T-helper 1 cell treated with Interleukin-12 subunit alpha and Interleukin-12 subunit beta and Interleukin-4 antibody, amounts not matched to agents 30 ng/mL and 1 ng/mL, for 36 hours (primary cell): Measurements from ENCODE around the gene GALNT18. TPM values are rescaled to one million over a fixed set of nuclear protein-coding genes. Genes with fewer than 3 reads are reported as not detected.

Experiments used
- intact Hi-C: fragments of 100-400 bp; cut with micrococcal nuclease; formaldehyde crosslinking; loops from one replicate; pipeline ENCODE4 v1.15.1; 2024
- total RNA-seq: library from RNA; stranded (reverse); gene quantifications from 2 replicates; pipeline ENCODE4 v1.2.3, GENCODE V29; 2022

The GALNT18 gene
- total RNA-seq, 1 donor from 2014 or later: 1.5 TPM

GRCh38 chr11:11589437-11589836 is 32.4 kb downstream of the GALNT18 start:
- intact Hi-C loops: no loop called here

- intact Hi-C loops: no loop called here
These were observed 32.9 kb downstream of the GALNT18 start for GRCh38 chr11:11588891-11589290.

GRCh38 chr11:11588243-11588642 is 33.6 kb downstream of the GALNT18 start:
- intact Hi-C loops: no loop called here

- intact Hi-C loops: no loop called here
These were observed 34.7 kb downstream of the GALNT18 start for GRCh38 chr11:11587122-11587521.

GRCh38 chr11:11586465-11586864 is 35.3 kb downstream of the GALNT18 start:
- intact Hi-C loops: no loop called here

- intact Hi-C loops: no loop called here
These were observed 36.9 kb downstream of the GALNT18 start for GRCh38 chr11:11584937-11585336.

- intact Hi-C loops: no loop called here
These were observed 37.3 kb downstream of the GALNT18 start for GRCh38 chr11:11584530-11584810.

GRCh38 chr11:11583801-11584529 is 37.8 kb downstream of the GALNT18 start:
- intact Hi-C loops: no loop called here

- intact Hi-C loops: no loop called here
These were observed 39.6 kb downstream of the GALNT18 start for GRCh38 chr11:11582011-11582701.

GRCh38 chr11:11581481-11581880 is 40.3 kb downstream of the GALNT18 start:
- intact Hi-C loops: no loop called here

- intact Hi-C loops: no loop called here
These were observed 40.9 kb downstream of the GALNT18 start for GRCh38 chr11:11580841-11581411.

GRCh38 chr11:11580012-11580411 is 41.8 kb downstream of the GALNT18 start:
- intact Hi-C loops: no loop called here

GRCh38 chr11:11579012-11579988 is 42.5 kb downstream of the GALNT18 start:
- intact Hi-C loops: no loop called here

- intact Hi-C loops: no loop called here
These were observed 43.6 kb downstream of the GALNT18 start for GRCh38 chr11:11577932-11578911.

GRCh38 chr11:11577251-11577855 is 44.5 kb downstream of the GALNT18 start:
- intact Hi-C loops: no loop called here

GRCh38 chr11:11574373-11575287 is 47.2 kb downstream of the GALNT18 start:
- intact Hi-C loops: no loop called here

GRCh38 chr11:11572386-11572785 is 49.4 kb downstream of the GALNT18 start:
- intact Hi-C loops: no loop called here

GRCh38 chr11:11571893-11572292 is 49.9 kb downstream of the GALNT18 start:
- intact Hi-C loops: no loop called here

GRCh38 chr11:11570823-11571222 is 51.0 kb downstream of the GALNT18 start:
- intact Hi-C loops: no loop called here
